WERI-Rb-1 (cell line): ENCODE results near the gene RYR3.

Experiments used
- DNase-seq: peaks from one replicate; pipeline ENCODE4 v3.0.0-alpha.2; 2020
- H3K27ac ChIP-seq: fragments of 250-450 bp; sonication (Bioruptor Pico); 2 replicates; pipeline ENCODE4 v1.5.1; 2020; ENCODE audit warnings: mild to moderate bottlenecking, moderate library complexity
- H3K27me3 ChIP-seq: fragments of 250-450 bp; sonication (Bioruptor Pico); 2 replicates; pipeline ENCODE4 v1.5.1; 2021; ENCODE audit warnings: mild to moderate bottlenecking, low read depth, moderate library complexity; ENCODE audit not compliant: insufficient read depth, severe bottlenecking
- H3K36me3 ChIP-seq: fragments of 250-450 bp; sonication (Bioruptor Pico); 2 replicates; pipeline ENCODE4 v1.5.1; 2020; ENCODE audit warnings: mild to moderate bottlenecking, moderate library complexity
- H3K4me3 ChIP-seq: 2 replicates; pipeline ENCODE4 v1.5.1; 2011; ENCODE audit warnings: low read depth, mild to moderate bottlenecking, control low read depth, low read length
- H3K9me3 ChIP-seq: fragments of 250-450 bp; sonication (Bioruptor Pico); 2 replicates; pipeline ENCODE4 v1.5.1; 2021; ENCODE audit warnings: mild to moderate bottlenecking, moderate library complexity; ENCODE audit not compliant: severe bottlenecking
- CTCF ChIP-seq: IDR thresholded peaks from 2 replicates; pipeline ENCODE4 v1.5.1; 2011; ENCODE audit warnings: low read depth, mild to moderate bottlenecking, control low read depth, inconsistent platforms, low read length

The RYR3 gene

GRCh38 chr15:33341953-33342352, 31.2 kb downstream of the RYR3 start:
- no peak overlapping the region for H3K4me3 ChIP-seq
- H3K36me3 ChIP-seq = no peaks in the 10 kb centered on the region
- no peaks in the 10 kb centered on the region for H3K9me3 ChIP-seq
- peak; percentile 60 for DNase-seq
- no peak for TF ChIP-seq CTCF
- H3K27me3 ChIP-seq = no peaks in the 10 kb centered on the region
- H3K27ac ChIP-seq = no peak overlapping the region

GRCh38 chr15:33343275-33343674, 32.5 kb downstream of the RYR3 start:
- H3K4me3 ChIP-seq = no peak overlapping the region
- TF ChIP-seq CTCF = no peak
- H3K27ac ChIP-seq = no peak overlapping the region
- no peak for DNase-seq
- H3K36me3 ChIP-seq = no peaks in the 10 kb centered on the region
- H3K9me3 ChIP-seq = no peaks in the 10 kb centered on the region
- H3K27me3 ChIP-seq = no peaks in the 10 kb centered on the region

GRCh38 chr15:33344111-33344510, 33.3 kb downstream of the RYR3 start:
- TF ChIP-seq CTCF = no peak
- no peak overlapping the region for H3K27ac ChIP-seq
- no peak overlapping the region for H3K4me3 ChIP-seq
- no peaks in the 10 kb centered on the region for H3K27me3 ChIP-seq
- no peaks in the 10 kb centered on the region for H3K9me3 ChIP-seq
- H3K36me3 ChIP-seq = no peaks in the 10 kb centered on the region
- DNase-seq = no peak

- DNase-seq = no peak
- Histone ChIP-seq H3K27me3 (no peaks in the 10 kb centered on the region), H3K27ac (no peak overlapping the region), H3K4me3 (no peak overlapping the region), H3K9me3 (no peaks in the 10 kb centered on the region), H3K36me3 (no peaks in the 10 kb centered on the region)
- no peak for TF ChIP-seq CTCF
These were observed 33.8 kb downstream of the RYR3 start for GRCh38 chr15:33344530-33344929.

- Histone ChIP-seq H3K9me3 (no peaks in the 10 kb centered on the region), H3K4me3 (no peak overlapping the region), H3K27ac (no peak overlapping the region), H3K27me3 (no peaks in the 10 kb centered on the region), H3K36me3 (no peaks in the 10 kb centered on the region)
- TF ChIP-seq CTCF = no peak
- no peak for DNase-seq
These were observed 43.6 kb downstream of the RYR3 start for GRCh38 chr15:33354411-33354810.

GRCh38 chr15:33357845-33358244, 47.1 kb downstream of the RYR3 start:
- no peak overlapping the region for H3K4me3 ChIP-seq
- no peaks in the 10 kb centered on the region for H3K36me3 ChIP-seq
- H3K27ac ChIP-seq = no peak overlapping the region
- no peaks in the 10 kb centered on the region for H3K9me3 ChIP-seq
- no peak for DNase-seq
- no peaks in the 10 kb centered on the region for H3K27me3 ChIP-seq
- no peak for TF ChIP-seq CTCF
